Aorta (tissue), 5 donors: ENCODE measurements around the gene PACSIN3. TPM values are rescaled to one million over a fixed set of nuclear protein-coding genes. Genes with fewer than 3 reads are reported as not detected.

Experiments used
- ATAC-seq: fragments of 200-7000 bp; cut with Tn5 transposase; one replicate; pipeline ENCODE4 v1.9.1; 2022; ENCODE audit warnings: moderate library complexity; ENCODE audit not compliant: low FRiP score
- DNase-seq, 2 donors: peaks; one replicate each; pipeline ENCODE4 v3.0.0-alpha.2; 2020
- H3K27ac ChIP-seq, 2 donors: one replicate each; pipeline ENCODE4 v1.5.1; 2013; ENCODE audit warnings: low read length in 2 of 2, mild to moderate bottlenecking in 2 of 2, moderate library complexity in 2 of 2, control low read depth in 1 of 2, inconsistent platforms in 1 of 2, low read depth in 1 of 2
- H3K27me3 ChIP-seq, 2 donors: one replicate each; pipeline ENCODE4 v1.6.1; 2013; ENCODE audit warnings: control low read depth in 1 of 2, low read length in 1 of 2, mild to moderate bottlenecking in 1 of 2, moderate library complexity in 1 of 2; ENCODE audit not compliant: insufficient read depth in 2 of 2, control insufficient read depth in 1 of 2
- H3K36me3 ChIP-seq, 2 donors: one replicate each; pipeline ENCODE4 v1.6.1; 2013; ENCODE audit warnings: control low read depth in 1 of 2, low read length in 1 of 2, mild to moderate bottlenecking in 1 of 2; ENCODE audit not compliant: insufficient read depth in 2 of 2, control insufficient read depth in 1 of 2
- H3K4me1 ChIP-seq, 2 donors: one replicate each; pipeline ENCODE4 v1.6.1; 2013; ENCODE audit warnings: low read length in 2 of 2, control low read depth in 1 of 2, mild to moderate bottlenecking in 1 of 2, moderate library complexity in 1 of 2; ENCODE audit not compliant: insufficient read depth in 2 of 2, control insufficient read depth in 1 of 2
- H3K4me3 ChIP-seq, 2 donors: one replicate each; pipeline ENCODE4 v1.5.1; 2013; ENCODE audit warnings: low read length in 2 of 2, control low read depth in 1 of 2, mild to moderate bottlenecking in 1 of 2
- H3K9me3 ChIP-seq: one replicate; pipeline ENCODE4 v1.6.1; 2013; ENCODE audit warnings: mild to moderate bottlenecking, low read length; ENCODE audit not compliant: control insufficient read depth
- WGBS, 2 donors: extraction: QIAGEN DNeasy Blood & Tissue Kit; methylation state at CpG; one replicate each; pipeline ENCODE4 v1.1.7; 2013; 5-methylcytosine and 5-hydroxymethylcytosine counted together
- intact Hi-C, 2 donors: fragments of 100-400 bp; cut with DNase I; formaldehyde crosslinking; loops; one replicate each; pipeline versions ENCODE4 v1.14.2 to v1.15.0; 2022
- polyA plus RNA-seq, 2 donors: library from polyadenylated mRNA; stranded (reverse); fragments of 200-250 nt; gene quantifications; one replicate each; pipeline ENCODE4 v1.2.3, GENCODE V29; 2013
- total RNA-seq, 2 donors: library from RNA; stranded (reverse); fragmentation: NEBNext Ultra II Directional; extraction: Animal tissue kit (Norgen Biotek cat#: 25700); gene quantifications; one replicate each; pipeline ENCODE4 v1.2.1, GENCODE V29; 2021
- donor health status: healthy with polysubstance abuse.
- donor health status: Bipolar disorder and iron deficiency.
- donor health status: DM: no; HTN: no; CAD: no.
- donor health status: DM: no; HTN: no; CAD: no.
- donor health status: DM: yes; HTN: yes; CAD: no.

Gene PACSIN3
- total and polyA plus RNA-seq, 4 donors, result 22.0 to 37.1 (median 30.4) TPM

DNA sequence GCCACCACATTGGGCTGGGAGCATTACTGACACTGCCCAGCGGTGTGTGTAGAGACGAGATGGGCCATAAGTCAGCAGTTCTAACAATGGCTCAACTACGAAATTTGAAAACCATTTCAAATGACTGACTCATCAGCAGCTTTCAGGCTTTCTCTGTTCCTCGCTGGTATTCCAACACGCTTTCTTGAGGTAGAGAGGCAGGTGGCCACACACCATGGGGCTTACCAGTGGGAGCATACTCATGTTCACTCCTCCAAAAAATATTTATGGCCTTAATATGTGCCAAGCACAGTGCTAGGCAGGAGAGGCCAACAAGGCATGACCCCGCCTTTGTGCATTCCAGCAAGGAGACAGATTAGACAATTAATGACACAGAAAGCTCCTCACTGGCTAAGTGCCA, 29.9 kb downstream of the PACSIN3 start:
- intact Hi-C loops, result loop anchor here in 1 of 2 donors (5.0 kb wide), 1 partner anchor 269 kb away; no protein-coding TSS in a partner anchor
- 89 to 91% methylated on average over 6 of the region's 6 CpGs for WGBS, 2 donors
- H3K9me3 ChIP-seq, result no peaks in the 10 kb centered on the region
- no peak overlapping the region for H3K27ac ChIP-seq
- H3K4me1 ChIP-seq, result no peaks in the 10 kb centered on the region
- no peak overlapping the region for H3K4me3 ChIP-seq
- no peaks in the 10 kb centered on the region for H3K27me3 ChIP-seq
- ATAC-seq (no peak), DNase-seq (no peak)
- H3K36me3 ChIP-seq, result no peaks in the 10 kb centered on the region

DNA sequence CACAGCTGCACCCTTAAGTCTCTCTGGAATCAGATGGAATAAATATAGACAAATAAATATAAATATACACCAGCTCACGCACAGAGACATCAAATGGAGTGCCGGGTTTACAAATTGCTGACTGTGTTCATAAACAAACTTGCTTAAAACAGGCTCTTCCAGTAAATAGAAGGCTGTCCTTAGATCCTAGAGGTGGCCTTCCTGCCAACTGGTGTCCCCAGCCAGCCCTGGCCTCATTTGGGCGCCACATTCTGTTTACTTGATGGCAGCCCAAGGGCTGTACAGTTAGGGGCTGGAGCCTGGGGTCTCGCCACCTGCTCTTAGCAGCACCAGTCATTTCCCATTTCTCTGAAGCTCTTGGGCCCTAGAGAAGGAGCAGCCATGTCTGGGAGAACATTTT, 30.4 kb downstream of the PACSIN3 start:
- intact Hi-C loops, result loop anchor here in 1 of 2 donors (5.0 kb wide), 1 partner anchor 269 kb away; no protein-coding TSS in a partner anchor
- Histone ChIP-seq H3K27me3 (no peaks in the 10 kb centered on the region), H3K36me3 (no peaks in the 10 kb centered on the region), H3K9me3 (no peaks in the 10 kb centered on the region), H3K27ac (no peak overlapping the region), H3K4me3 (no peak overlapping the region), H3K4me1 (no peaks in the 10 kb centered on the region)
- DNase-seq, result no peak
- ATAC-seq, result no peak
- WGBS, 2 donors, result 91 to 92% methylated on average over 4 of the region's 4 CpGs

DNA sequence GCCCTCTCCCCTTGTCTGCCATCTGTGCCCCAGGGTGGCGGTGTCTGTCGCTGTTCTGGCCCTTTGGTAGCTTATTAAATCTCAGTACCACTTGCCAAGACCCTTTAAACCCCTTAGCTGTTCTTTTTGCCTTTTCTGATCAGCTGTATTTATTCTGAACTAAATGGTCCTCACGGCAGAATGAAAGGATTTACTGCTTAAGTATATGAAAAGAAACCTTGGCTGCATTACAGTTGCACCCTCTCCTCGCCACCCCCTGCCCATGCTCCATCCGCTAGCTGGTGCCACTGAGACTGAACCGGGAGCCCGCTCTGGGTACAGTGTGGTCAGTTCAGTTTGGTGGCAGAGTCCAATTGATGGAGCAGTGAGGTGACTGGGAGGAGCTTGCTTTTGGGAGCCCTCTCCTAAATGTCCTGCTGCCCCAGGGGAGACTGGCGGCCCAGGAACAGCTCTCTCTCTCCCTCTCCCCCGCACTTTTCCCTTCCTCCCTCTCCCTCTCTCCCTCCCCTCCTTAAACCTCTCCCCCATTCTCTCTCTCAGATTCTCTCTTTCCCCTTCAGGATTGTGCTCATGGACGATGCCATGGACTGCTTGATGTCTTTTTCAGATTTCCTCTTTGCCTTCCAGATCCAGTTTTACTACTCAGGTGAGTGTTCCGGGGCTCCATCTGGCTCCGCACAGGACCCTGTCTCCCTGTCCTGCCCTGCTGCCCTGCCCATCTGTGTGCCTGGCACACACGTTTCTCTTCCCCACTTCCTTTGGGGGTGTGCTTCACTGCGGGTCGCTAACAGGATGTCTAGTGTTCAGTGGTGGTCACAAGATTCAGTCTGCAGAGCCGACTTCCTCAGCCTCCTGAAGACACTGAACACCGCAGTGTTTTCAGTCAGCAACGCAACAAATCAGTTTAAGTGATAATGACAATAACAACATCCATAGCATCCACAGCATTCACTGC, 31.3 kb downstream of the PACSIN3 start:
- DNase-seq, result peak in 1 of 2 donors; percentile 48
- Histone ChIP-seq H3K9me3 (no peaks in the 10 kb centered on the region), H3K4me3 (no peak overlapping the region), H3K27me3 (no peaks in the 10 kb centered on the region), H3K4me1 (no peaks in the 10 kb centered on the region), H3K27ac (no peak overlapping the region), H3K36me3 (no peaks in the 10 kb centered on the region)
- WGBS, 2 donors, result 76 to 81% methylated on average over 18 of the region's 18 CpGs
- intact Hi-C loops, result loop anchor here in 1 of 2 donors (5.0 kb wide), 1 partner anchor 268 kb away; no protein-coding TSS in a partner anchor
- no peak for ATAC-seq

DNA sequence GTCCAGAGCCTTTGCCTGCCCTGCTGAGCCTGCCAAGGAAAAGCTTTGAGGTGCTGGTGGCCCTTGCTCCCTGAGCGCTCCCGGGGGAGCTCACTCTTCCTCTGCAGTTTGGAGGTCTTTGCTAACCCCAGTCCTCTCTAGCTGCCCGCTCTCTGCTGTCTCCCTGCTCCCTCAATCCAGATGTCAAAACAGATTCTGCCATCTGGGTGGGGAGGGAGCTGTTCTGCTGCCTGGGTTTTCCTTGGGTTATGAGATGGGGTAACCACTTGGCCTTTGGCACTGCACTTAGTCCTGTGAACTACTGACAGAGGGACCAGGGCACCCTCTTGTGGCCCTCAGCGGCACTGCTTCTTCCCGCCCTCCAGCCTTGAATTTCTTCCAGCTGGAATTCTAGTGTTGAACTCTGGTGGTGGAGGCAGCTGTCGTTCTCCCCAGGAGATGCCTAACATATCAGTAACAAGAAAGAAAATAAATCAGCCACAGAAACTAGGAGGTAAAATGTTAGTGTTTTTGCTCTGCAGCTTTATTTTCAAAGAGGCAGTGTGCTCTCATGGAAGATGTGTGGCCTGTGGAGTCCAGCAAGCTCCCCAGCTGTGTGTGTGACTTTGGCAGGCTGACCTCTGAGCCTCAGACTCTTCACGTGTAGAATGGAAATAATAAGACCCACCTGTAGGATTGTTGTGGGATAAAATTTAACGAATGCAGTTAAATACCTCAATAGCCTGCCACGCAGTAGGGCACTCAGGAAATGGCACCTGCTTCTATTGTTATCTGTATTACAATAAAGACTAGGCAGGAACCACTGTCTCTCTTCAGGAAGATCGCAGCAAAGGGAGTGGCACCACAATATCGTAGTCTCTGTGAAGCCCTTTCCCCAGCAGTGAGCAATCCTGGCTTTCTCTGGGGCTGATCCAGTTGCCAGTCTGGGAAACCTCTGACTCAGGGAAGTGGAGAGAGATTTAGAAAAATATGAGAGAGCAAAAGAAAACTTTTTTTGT, 33.0 kb downstream of the PACSIN3 start:
- Histone ChIP-seq H3K9me3 (no peaks in the 10 kb centered on the region), H3K27ac (no peak overlapping the region), H3K4me1 (no peaks in the 10 kb centered on the region), H3K4me3 (no peak overlapping the region), H3K36me3 (no peaks in the 10 kb centered on the region), H3K27me3 (no peaks in the 10 kb centered on the region)
- 38% methylated on average over 11 of the region's 11 CpGs for WGBS, 2 donors
- DNase-seq, result peak; percentile 78 to 88
- intact Hi-C loops, result loop anchor here in 1 of 2 donors (2.0 kb wide), 1 partner anchor 264 kb away; no protein-coding TSS in a partner anchor
- ATAC-seq, result peak; percentile 88

DNA sequence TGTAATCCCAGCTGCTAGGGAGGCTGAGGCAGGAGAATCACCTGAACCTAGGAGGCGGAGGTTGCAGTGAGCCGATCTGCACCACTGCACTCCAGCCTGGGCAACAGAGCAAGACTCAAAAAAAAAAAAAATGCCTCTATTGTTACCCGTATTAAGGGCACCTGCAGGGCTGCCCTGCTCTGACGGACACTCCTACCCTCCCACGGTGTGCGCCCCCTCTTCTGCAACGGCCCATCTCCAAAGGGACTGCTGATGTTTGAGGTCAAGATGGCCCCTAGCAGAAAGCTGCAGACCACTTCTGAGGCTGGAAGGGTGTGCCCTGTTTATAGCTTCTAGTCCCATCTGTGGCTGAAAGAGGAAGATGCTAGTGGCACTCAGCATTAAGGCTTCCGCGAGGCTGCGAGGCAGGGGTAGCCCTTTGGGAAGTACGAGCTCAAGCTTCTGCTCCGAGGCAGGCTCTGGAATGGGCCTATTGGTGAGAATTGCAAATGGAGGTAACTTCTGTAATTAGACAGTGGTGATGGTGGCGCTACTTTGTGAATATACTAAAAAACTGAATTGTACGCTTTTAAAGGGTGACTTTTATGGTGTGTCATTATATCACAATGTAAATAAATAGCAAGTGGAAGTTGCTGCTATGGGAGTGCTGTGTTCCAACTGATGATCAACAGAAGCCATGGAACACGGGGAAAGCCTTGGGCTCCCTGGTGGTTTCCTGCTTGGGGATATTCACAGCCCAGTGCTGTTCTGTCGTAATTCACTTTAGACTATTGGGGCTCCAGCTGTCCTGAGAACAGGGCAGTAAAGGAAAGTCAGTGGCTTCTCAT, 33.9 kb downstream of the PACSIN3 start:
- ATAC-seq (no peak), DNase-seq (no peak)
- WGBS, 2 donors, result 84 to 85% methylated on average over 16 of the region's 16 CpGs
- H3K27ac ChIP-seq, result no peak overlapping the region
- no peak overlapping the region for H3K4me3 ChIP-seq
- H3K4me1 ChIP-seq, result no peaks in the 10 kb centered on the region
- H3K36me3 ChIP-seq, result no peaks in the 10 kb centered on the region
- intact Hi-C loops, result loop anchor here in 1 of 2 donors (2.0 kb wide), 1 partner anchor 264 kb away; no protein-coding TSS in a partner anchor
- H3K9me3 ChIP-seq, result no peaks in the 10 kb centered on the region
- no peaks in the 10 kb centered on the region for H3K27me3 ChIP-seq

DNA sequence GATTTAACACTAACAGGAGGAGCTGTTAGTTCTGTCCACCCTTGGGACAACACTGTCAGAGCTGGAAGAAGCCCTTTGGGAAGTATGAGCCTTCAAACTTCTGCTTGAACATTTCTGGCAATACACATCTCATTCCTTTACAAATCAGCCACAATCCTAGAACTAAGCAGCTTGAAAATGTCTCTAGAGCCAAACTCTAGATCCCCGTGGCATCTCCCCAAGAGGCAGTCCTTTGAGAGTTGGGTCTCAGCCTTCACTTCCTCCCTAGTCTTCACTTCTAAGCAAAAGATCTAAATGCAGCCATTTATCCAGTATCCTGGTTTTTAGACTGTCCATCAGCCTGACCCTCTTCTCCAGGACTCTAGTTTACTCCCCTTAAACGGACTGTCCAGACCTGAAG, 36.5 kb downstream of the PACSIN3 start:
- H3K36me3 ChIP-seq, result no peaks in the 10 kb centered on the region
- intact Hi-C loops, result no loop called here
- 22 to 37% methylated on average over 2 of the region's 2 CpGs for whole genome bisulfite sequencing, 2 donors

DNA sequence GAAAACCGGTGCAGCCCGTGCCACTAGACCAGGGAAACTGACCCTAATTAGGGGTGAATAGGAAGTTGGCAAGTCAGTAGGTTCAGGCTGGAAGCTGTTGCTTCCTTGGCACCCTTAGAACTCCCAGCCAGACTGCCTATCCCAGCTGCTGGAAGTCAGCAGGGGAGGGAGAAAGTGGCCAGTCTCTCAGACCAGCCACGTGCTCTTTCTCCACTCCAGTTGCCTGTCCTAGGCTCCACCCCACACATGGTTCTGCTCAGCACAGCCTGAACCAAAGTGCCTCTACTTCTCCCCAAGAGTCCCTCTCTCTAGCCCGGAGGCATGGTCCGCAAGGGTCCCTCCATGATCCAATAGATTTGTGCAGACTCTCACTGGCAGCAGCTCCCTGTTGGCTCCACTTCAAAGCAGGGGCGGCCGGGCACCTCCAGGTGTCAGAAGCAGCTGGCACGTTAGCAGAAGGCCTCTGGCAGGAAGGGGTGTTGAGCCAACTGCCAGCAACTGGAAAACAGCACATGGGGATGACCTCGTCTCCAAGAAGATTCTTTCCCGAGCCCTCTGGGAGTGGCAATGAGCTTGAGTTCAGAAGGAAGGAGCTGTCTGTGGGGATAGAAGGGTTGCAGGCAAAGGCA, 37.2 kb downstream of the PACSIN3 start:
- 33 to 42% methylated on average over 10 of the region's 10 CpGs for WGBS, 2 donors
- no peak overlapping the region for H3K27ac ChIP-seq
- DNase-seq, result peak in 1 of 2 donors; percentile 73
- no peaks in the 10 kb centered on the region for H3K36me3 ChIP-seq
- ATAC-seq, result no peak
- H3K4me1 ChIP-seq, result no peaks in the 10 kb centered on the region
- no peaks in the 10 kb centered on the region for H3K9me3 ChIP-seq
- no peaks in the 10 kb centered on the region for H3K27me3 ChIP-seq
- intact Hi-C loops, result no loop called here
- H3K4me3 ChIP-seq, result no peak overlapping the region

More for the DNA sequence above, 36.5 kb downstream of the PACSIN3 start:
- Histone ChIP-seq H3K27me3 (no peaks in the 10 kb centered on the region), H3K9me3 (no peaks in the 10 kb centered on the region), H3K4me3 (no peak overlapping the region), H3K27ac (no peak overlapping the region), H3K4me1 (no peaks in the 10 kb centered on the region)
- ATAC-seq, result no peak
- no peak for DNase-seq
